PFSK-1 (cell line): ENCODE results near the gene DPH7.

ENCODE experiments used
- FOXP2 ChIP-seq: optimal IDR thresholded peaks from 2 replicates; pipeline ENCODE3; 2011; ENCODE audit warnings: borderline replicate concordance, control low read depth, inconsistent platforms; ENCODE audit not compliant: insufficient read depth; ENCODE audit errors: extremely low read length, extremely low read depth
- POLR2AphosphoS5 ChIP-seq: IDR thresholded peaks from 2 replicates; pipeline ENCODE4 v1.6.1; 2012; ENCODE audit warnings: low read depth, mild to moderate bottlenecking, control low read depth, low read length, moderate library complexity
- REST ChIP-seq, 2 experiments: IDR thresholded peaks; 2 replicates each; pipeline versions ENCODE4 v1.6.1 to v1.8.0; 2011 to 2012; ENCODE audit warnings: low read depth in 2 of 2, low read length in 2 of 2, control low read depth in 1 of 2, inconsistent platforms in 1 of 2, mild to moderate bottlenecking in 1 of 2, moderate library complexity in 1 of 2; ENCODE audit not compliant: insufficient read depth in 1 of 2
- SIN3A ChIP-seq: IDR thresholded peaks from 2 replicates; pipeline ENCODE4 v1.6.1; 2012; ENCODE audit warnings: mild to moderate bottlenecking, low read length, moderate library complexity, borderline replicate concordance; ENCODE audit not compliant: insufficient read depth
- TAF1 ChIP-seq: IDR thresholded peaks from 2 replicates; pipeline ENCODE4 v1.6.1; 2012; ENCODE audit warnings: low read length, control low read depth, borderline replicate concordance; ENCODE audit not compliant: insufficient read depth

The DPH7 gene

GRCh38 chr9:137534256-137535119, 44.2 kb downstream of the DPH7 start:
- no peak for TF ChIP-seq REST (IDR thresholded peaks at IDR 0.05; ENCODE audit: insufficient read depth in 1 of 2, low read depth in 2 of 2, low read length in 2 of 2)
- no peak for TF ChIP-seq FOXP2
- TF ChIP-seq SIN3A = no peak; the same call in 1 of the 2 replicates
- no peak for TF ChIP-seq TAF1
- no peak for TF ChIP-seq POLR2AphosphoS5

- TF ChIP-seq POLR2AphosphoS5 = no peak
- no peak for TF ChIP-seq REST (IDR thresholded peaks at IDR 0.05; ENCODE audit: insufficient read depth in 1 of 2, low read depth in 2 of 2, low read length in 2 of 2)
- no peak for TF ChIP-seq SIN3A
- no peak for TF ChIP-seq FOXP2
- no peak for TF ChIP-seq TAF1
Observed at GRCh38 chr9:137531099-137531765, 47.5 kb downstream of the DPH7 start.

- no peak for TF ChIP-seq TAF1
- TF ChIP-seq POLR2AphosphoS5 = no peak
- no peak for TF ChIP-seq FOXP2
- TF ChIP-seq REST (IDR thresholded peaks at IDR 0.05; ENCODE audit: insufficient read depth in 1 of 2, low read depth in 2 of 2, low read length in 2 of 2) = no peak
Observed at GRCh38 chr9:137530331-137530730, 48.4 kb downstream of the DPH7 start.

GRCh38 chr9:137524981-137525317, 53.8 kb downstream of the DPH7 start:
- TF ChIP-seq REST (IDR thresholded peaks at IDR 0.05; ENCODE audit: insufficient read depth in 1 of 2, low read depth in 2 of 2, low read length in 2 of 2) (no peak), SIN3A (no peak), POLR2AphosphoS5 (no peak), TAF1 (no peak), FOXP2 (no peak)
